K562 (cell line): ENCODE data around the gene SLC22A12. TPM values are rescaled to one million over a fixed set of nuclear protein-coding genes. Genes with fewer than 3 reads are reported as not detected.

Experiments used
- CTBP1 ChIP-seq: fragments of 450-650 bp; IDR thresholded peaks from 2 replicates; pipeline ENCODE4 v1.6.1; 2016; ENCODE audit warnings: borderline replicate concordance
- KLF13 ChIP-seq: fragments of 450-650 bp; IDR thresholded peaks from 2 replicates; pipeline ENCODE4 v1.6.1; 2016; ENCODE audit warnings: missing genetic modification characterization, low read depth, mild to moderate bottlenecking, missing compliant biosample characterization, moderate library complexity, borderline replicate concordance
- MAFF ChIP-seq: IDR thresholded peaks from 2 replicates; pipeline ENCODE4 v1.6.1; 2012; ENCODE audit warnings: low read length, improper control_type of control experiment
- PURB ChIP-seq: sonication (generic); formaldehyde crosslinking; IDR thresholded peaks from 2 replicates; pipeline ENCODE4 v1.9.0; 2021; ENCODE audit warnings: low read depth, mild to moderate bottlenecking, missing genetic modification reagents
- ZSCAN29 ChIP-seq: fragments of 450-650 bp; IDR thresholded peaks from 2 replicates; pipeline ENCODE4 v1.6.1; 2017
- polyA plus RNA-seq, 8 experiments: library from polyadenylated mRNA; depleted of rRNA in 4 of 8; stranded (reverse) in 5 of 8; unstranded in 3 of 8; fragments of >200 nt; fragmentation: Nextera tagmentation in 2 of 8; fragmentation: Illumina TruSeq in 1 of 8; extraction: Ambion mirVana in 2 of 8; extraction: Trizol in 1 of 8; gene quantifications; 2 replicates each; pipeline versions ENCODE4 v1.2.1 to v1.2.3, GENCODE V29; 2011 to 2014; ENCODE audit warnings: inconsistent platforms in 1 of 8, missing spikeins in 1 of 8
- total RNA-seq, 7 experiments: library from RNA; depleted of rRNA in 6 of 7; stranded (reverse); fragments of >200 nt in 6 of 7; fragmentation: Illumina TruSeq in 2 of 7; extraction: Trizol in 2 of 7; gene quantifications; 2 replicates each; pipeline versions ENCODE4 v1.2.1 to v1.2.3, GENCODE V29; 2011 to 2021; ENCODE audit warnings: low replicate concordance in 1 of 7
- TF ChIP-seq, protein P1 (sequence below): fragments of 450-650 bp; IDR thresholded peaks from 2 replicates; pipeline ENCODE4 v1.6.1; 2016; ENCODE audit warnings: low read depth
- TF ChIP-seq, protein P2 (sequence below): fragments of 250-450 bp; sonication (Bioruptor Pico); IDR thresholded peaks from 2 replicates; pipeline ENCODE4 v1.9.0; 2021; ENCODE audit warnings: mild to moderate bottlenecking, inconsistent platforms
- TF ChIP-seq, protein P3 (sequence below): sonication (generic); formaldehyde crosslinking; IDR thresholded peaks from 2 replicates; pipeline ENCODE4 v1.8.1; 2023; ENCODE audit warnings: missing genetic modification reagents, mild to moderate bottlenecking, borderline replicate concordance
- TF ChIP-seq, protein P4 (sequence below), 2 experiments: fragments of 450-650 bp; conservative IDR thresholded peaks; 2 replicates each; pipeline ENCODE4 v1.6.1; 2017; ENCODE audit warnings: mild to moderate bottlenecking in 2 of 2, moderate library complexity in 2 of 2

SLC22A12 gene
- total and polyA plus RNA-seq, 9 of the 15 experiments (the other 6 are each of a cell fraction or from before 2014, with no cell fraction given): not detected

DNA sequence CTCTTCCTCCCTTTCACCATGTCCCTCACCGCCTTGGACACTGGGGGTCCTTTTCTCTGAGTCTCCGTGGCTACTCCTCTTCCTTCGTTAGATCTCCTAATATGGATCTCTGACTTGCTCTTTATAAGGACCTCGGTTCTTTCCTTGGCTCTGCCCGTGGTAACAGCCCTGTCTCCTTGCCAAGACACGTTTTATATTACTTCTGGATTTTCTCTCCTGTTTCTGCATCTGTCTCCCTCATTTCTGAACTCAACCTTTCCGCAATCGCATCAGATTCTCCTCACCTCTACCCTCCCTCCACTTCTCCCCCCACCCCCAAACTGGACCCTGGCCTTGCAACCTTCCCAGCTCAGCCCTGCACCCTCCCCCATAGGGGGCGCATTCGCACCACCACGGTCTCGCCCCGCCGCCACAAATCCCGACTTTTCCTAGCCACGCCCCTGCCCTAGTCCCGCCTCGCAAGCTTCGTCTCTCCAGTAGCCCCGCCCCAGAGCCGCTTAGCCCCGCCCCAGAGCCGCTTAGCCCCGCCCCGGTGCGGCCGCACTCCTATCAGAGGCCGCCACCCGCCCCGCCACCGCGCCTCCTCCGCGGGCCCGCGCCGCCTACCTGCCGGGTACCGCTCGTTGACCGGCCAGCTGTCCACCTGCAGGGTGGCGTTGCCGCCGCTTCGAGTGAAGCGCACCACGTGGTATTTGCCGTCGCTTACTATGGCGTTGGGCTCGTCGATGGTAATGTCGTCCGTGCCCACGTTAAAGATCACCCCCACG, 39.0 kb downstream of the SLC22A12 start (continued):
- TF ChIP-seq, protein P1, sequence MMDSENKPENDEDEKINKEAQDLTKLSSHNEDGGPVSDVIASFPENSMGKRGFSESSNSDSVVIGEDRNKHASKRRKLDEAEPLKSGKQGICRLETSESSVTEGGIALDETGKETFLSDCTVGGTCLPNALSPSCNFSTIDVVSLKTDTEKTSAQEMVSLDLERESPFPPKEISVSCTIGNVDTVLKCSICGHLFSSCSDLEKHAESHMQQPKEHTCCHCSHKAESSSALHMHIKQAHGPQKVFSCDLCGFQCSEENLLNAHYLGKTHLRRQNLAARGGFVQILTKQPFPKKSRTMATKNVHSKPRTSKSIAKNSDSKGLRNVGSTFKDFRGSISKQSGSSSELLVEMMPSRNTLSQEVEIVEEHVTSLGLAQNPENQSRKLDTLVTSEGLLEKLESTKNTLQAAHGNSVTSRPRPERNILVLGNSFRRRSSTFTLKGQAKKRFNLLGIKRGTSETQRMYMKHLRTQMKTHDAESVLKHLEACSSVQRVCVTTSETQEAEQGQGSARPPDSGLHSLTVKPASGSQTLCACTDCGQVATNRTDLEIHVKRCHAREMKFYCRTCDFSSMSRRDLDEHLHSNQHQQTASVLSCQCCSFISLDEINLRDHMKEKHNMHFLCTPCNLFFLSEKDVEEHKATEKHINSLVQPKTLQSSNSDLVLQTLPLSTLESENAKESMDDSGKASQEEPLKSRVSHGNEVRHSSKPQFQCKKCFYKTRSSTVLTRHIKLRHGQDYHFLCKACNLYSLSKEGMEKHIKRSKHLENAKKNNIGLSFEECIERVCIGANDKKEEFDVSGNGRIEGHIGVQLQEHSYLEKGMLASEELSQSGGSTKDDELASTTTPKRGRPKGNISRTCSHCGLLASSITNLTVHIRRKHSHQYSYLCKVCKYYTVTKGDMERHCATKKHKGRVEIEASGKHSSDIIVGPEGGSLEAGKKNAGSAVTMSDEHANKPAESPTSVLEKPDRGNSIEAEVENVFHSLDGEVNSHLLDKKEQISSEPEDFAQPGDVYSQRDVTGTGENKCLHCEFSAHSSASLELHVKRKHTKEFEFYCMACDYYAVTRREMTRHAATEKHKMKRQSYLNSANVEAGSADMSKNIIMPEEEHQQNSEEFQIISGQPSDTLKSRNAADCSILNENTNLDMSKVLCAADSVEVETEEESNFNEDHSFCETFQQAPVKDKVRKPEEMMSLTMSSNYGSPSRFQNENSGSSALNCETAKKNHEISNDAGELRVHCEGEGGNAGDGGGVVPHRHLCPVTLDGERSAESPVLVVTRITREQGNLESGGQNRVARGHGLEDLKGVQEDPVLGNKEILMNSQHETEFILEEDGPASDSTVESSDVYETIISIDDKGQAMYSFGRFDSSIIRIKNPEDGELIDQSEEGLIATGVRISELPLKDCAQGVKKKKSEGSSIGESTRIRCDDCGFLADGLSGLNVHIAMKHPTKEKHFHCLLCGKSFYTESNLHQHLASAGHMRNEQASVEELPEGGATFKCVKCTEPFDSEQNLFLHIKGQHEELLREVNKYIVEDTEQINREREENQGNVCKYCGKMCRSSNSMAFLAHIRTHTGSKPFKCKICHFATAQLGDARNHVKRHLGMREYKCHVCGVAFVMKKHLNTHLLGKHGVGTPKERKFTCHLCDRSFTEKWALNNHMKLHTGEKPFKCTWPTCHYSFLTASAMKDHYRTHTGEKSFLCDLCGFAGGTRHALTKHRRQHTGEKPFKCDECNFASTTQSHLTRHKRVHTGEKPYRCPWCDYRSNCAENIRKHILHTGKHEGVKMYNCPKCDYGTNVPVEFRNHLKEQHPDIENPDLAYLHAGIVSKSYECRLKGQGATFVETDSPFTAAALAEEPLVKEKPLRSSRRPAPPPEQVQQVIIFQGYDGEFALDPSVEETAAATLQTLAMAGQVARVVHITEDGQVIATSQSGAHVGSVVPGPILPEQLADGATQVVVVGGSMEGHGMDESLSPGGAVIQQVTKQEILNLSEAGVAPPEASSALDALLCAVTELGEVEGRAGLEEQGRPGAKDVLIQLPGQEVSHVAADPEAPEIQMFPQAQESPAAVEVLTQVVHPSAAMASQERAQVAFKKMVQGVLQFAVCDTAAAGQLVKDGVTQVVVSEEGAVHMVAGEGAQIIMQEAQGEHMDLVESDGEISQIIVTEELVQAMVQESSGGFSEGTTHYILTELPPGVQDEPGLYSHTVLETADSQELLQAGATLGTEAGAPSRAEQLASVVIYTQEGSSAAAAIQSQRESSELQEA: no peak
- TF ChIP-seq PURB (CRISPR knock-in tag): no peak
- TF ChIP-seq ZSCAN29: no peak
- TF ChIP-seq KLF13 (tag): no peak
- TF ChIP-seq MAFF: no peak
- TF ChIP-seq, protein P2, sequence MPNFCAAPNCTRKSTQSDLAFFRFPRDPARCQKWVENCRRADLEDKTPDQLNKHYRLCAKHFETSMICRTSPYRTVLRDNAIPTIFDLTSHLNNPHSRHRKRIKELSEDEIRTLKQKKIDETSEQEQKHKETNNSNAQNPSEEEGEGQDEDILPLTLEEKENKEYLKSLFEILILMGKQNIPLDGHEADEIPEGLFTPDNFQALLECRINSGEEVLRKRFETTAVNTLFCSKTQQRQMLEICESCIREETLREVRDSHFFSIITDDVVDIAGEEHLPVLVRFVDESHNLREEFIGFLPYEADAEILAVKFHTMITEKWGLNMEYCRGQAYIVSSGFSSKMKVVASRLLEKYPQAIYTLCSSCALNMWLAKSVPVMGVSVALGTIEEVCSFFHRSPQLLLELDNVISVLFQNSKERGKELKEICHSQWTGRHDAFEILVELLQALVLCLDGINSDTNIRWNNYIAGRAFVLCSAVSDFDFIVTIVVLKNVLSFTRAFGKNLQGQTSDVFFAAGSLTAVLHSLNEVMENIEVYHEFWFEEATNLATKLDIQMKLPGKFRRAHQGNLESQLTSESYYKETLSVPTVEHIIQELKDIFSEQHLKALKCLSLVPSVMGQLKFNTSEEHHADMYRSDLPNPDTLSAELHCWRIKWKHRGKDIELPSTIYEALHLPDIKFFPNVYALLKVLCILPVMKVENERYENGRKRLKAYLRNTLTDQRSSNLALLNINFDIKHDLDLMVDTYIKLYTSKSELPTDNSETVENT: no peak
- peak; percentile 34; the same call in 1 of the 2 replicates for TF ChIP-seq CTBP1
- TF ChIP-seq, protein P3, sequence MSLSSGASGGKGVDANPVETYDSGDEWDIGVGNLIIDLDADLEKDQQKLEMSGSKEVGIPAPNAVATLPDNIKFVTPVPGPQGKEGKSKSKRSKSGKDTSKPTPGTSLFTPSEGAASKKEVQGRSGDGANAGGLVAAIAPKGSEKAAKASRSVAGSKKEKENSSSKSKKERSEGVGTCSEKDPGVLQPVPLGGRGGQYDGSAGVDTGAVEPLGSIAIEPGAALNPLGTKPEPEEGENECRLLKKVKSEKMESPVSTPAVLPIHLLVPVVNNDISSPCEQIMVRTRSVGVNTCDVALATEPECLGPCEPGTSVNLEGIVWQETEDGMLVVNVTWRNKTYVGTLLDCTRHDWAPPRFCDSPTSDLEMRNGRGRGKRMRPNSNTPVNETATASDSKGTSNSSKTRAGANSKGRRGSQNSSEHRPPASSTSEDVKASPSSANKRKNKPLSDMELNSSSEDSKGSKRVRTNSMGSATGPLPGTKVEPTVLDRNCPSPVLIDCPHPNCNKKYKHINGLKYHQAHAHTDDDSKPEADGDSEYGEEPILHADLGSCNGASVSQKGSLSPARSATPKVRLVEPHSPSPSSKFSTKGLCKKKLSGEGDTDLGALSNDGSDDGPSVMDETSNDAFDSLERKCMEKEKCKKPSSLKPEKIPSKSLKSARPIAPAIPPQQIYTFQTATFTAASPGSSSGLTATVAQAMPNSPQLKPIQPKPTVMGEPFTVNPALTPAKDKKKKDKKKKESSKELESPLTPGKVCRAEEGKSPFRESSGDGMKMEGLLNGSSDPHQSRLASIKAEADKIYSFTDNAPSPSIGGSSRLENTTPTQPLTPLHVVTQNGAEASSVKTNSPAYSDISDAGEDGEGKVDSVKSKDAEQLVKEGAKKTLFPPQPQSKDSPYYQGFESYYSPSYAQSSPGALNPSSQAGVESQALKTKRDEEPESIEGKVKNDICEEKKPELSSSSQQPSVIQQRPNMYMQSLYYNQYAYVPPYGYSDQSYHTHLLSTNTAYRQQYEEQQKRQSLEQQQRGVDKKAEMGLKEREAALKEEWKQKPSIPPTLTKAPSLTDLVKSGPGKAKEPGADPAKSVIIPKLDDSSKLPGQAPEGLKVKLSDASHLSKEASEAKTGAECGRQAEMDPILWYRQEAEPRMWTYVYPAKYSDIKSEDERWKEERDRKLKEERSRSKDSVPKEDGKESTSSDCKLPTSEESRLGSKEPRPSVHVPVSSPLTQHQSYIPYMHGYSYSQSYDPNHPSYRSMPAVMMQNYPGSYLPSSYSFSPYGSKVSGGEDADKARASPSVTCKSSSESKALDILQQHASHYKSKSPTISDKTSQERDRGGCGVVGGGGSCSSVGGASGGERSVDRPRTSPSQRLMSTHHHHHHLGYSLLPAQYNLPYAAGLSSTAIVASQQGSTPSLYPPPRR (CRISPR knock-in tag): no peak
- TF ChIP-seq, protein P4, sequence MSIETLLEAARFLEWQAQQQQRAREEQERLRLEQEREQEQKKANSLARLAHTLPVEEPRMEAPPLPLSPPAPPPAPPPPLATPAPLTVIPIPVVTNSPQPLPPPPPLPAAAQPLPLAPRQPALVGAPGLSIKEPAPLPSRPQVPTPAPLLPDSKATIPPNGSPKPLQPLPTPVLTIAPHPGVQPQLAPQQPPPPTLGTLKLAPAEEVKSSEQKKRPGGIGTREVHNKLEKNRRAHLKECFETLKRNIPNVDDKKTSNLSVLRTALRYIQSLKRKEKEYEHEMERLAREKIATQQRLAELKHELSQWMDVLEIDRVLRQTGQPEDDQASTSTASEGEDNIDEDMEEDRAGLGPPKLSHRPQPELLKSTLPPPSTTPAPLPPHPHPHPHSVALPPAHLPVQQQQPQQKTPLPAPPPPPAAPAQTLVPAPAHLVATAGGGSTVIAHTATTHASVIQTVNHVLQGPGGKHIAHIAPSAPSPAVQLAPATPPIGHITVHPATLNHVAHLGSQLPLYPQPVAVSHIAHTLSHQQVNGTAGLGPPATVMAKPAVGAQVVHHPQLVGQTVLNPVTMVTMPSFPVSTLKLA (conservative IDR thresholded peaks at IDR 0.05): peak in 1 of 2 experiments; percentile 59; a peak in 1 of 4 replicates
